SK-N-MC (cell line): ENCODE results near the gene AGTPBP1.
A peak's percentile ranks its signal among the peaks of the same experiment; 100 is the strongest.

Experiments used
- DNase-seq: peaks from one replicate; pipeline ENCODE4 v3.0.0-alpha.2; 2011; ENCODE audit warnings: low read depth, low spot score
- H3K27ac ChIP-seq: fragments of 200-600 bp; sonication (generic); 2 replicates; pipeline ENCODE4 v1.5.1; 2016; ENCODE audit warnings: mixed run types
- H3K36me3 ChIP-seq: fragments of 200-600 bp; sonication (generic); 2 replicates; pipeline ENCODE4 v1.6.1; 2017; ENCODE audit warnings: antibody characterized with exemption, low read length, mixed read lengths; ENCODE audit not compliant: insufficient read depth
- H3K4me3 ChIP-seq: fragments of 200-600 bp; sonication (generic); 2 replicates; pipeline ENCODE4 v1.5.1; 2016
- H3K9ac ChIP-seq: fragments of 200-600 bp; sonication (generic); 2 replicates; pipeline ENCODE4 v1.8.0; 2017; ENCODE audit warnings: mixed run types, mixed read lengths; ENCODE audit not compliant: insufficient read length
- H3K9me3 ChIP-seq: fragments of 200-600 bp; sonication (generic); 2 replicates; pipeline ENCODE4 v1.6.1; 2017; ENCODE audit warnings: low read depth, mild to moderate bottlenecking, antibody characterized with exemption, low read length, moderate library complexity, mixed read lengths
- EZH2 ChIP-seq: fragments of 200-600 bp; sonication (generic); IDR thresholded peaks from one replicate; pipeline ENCODE4 v1.6.1; 2017; ENCODE audit warnings: antibody characterized with exemption
- FOXP2 ChIP-seq: optimal IDR thresholded peaks from 2 replicates; pipeline ENCODE3; 2011; ENCODE audit warnings: mild to moderate bottlenecking, moderate library complexity; ENCODE audit not compliant: insufficient read depth; ENCODE audit errors: extremely low read length, control extremely low read depth
- POLR2AphosphoS5 ChIP-seq: IDR thresholded peaks from 2 replicates; pipeline ENCODE4 v1.6.1; 2012; ENCODE audit warnings: mild to moderate bottlenecking, low read depth, low read length, borderline replicate concordance

Gene AGTPBP1

GRCh38 chr9:85527331-85528020, 214.3 kb downstream of the AGTPBP1 start:
- no peak for DNase-seq
- Histone ChIP-seq H3K9ac (no peak overlapping the region), H3K36me3 (no peaks in the 10 kb centered on the region), H3K9me3 (no peaks in the 10 kb centered on the region), H3K27ac (no peak overlapping the region), H3K4me3 (no peak overlapping the region)
- TF ChIP-seq EZH2 = no peak
- no peak for TF ChIP-seq FOXP2
- TF ChIP-seq POLR2AphosphoS5 = no peak

- no peak for TF ChIP-seq POLR2AphosphoS5
- TF ChIP-seq FOXP2 = no peak
These were observed 217.2 kb downstream of the AGTPBP1 start for GRCh38 chr9:85524531-85524930.

GRCh38 chr9:85523202-85523601, 218.6 kb downstream of the AGTPBP1 start:
- H3K9me3 ChIP-seq = no peaks in the 10 kb centered on the region
- H3K4me3 ChIP-seq = peak overlapping the region; percentile 69
- no peak for DNase-seq
- no peak overlapping the region for H3K9ac ChIP-seq
- H3K36me3 ChIP-seq = no peaks in the 10 kb centered on the region
- TF ChIP-seq FOXP2 = no peak
- TF ChIP-seq POLR2AphosphoS5 = no peak
- TF ChIP-seq EZH2 = no peak
- H3K27ac ChIP-seq = no peak overlapping the region

More at GRCh38 chr9:85524531-85524930, 217.2 kb downstream of the AGTPBP1 start:
- no peaks in the 10 kb centered on the region for H3K9me3 ChIP-seq
- H3K4me3 ChIP-seq = no peak overlapping the region
- no peak for DNase-seq
- H3K27ac ChIP-seq = no peak overlapping the region
- H3K36me3 ChIP-seq = no peaks in the 10 kb centered on the region
- H3K9ac ChIP-seq = no peak overlapping the region

- no peak for DNase-seq
- Histone ChIP-seq H3K27ac (no peak overlapping the region), H3K4me3 (peak overlapping the region; percentile 69), H3K9me3 (no peaks in the 10 kb centered on the region), H3K9ac (no peak overlapping the region), H3K36me3 (no peaks in the 10 kb centered on the region)
- TF ChIP-seq POLR2AphosphoS5 (no peak), EZH2 (peak; percentile 51)
These were observed 219.2 kb downstream of the AGTPBP1 start for GRCh38 chr9:85522459-85523092.

- no peak for DNase-seq
- H3K4me3 ChIP-seq = no peak overlapping the region
These were observed 220.2 kb downstream of the AGTPBP1 start for GRCh38 chr9:85521371-85522197.

GRCh38 chr9:85516976-85517637, 224.6 kb downstream of the AGTPBP1 start:
- no peak overlapping the region for H3K27ac ChIP-seq
- TF ChIP-seq EZH2 = no peak
- H3K36me3 ChIP-seq = no peaks in the 10 kb centered on the region
- no peaks in the 10 kb centered on the region for H3K9me3 ChIP-seq
- no peak for DNase-seq
- no peak overlapping the region for H3K4me3 ChIP-seq
- no peak overlapping the region for H3K9ac ChIP-seq

More at GRCh38 chr9:85521371-85522197, 220.2 kb downstream of the AGTPBP1 start:
- Histone ChIP-seq H3K9ac (no peak overlapping the region), H3K27ac (no peak overlapping the region), H3K36me3 (no peaks in the 10 kb centered on the region), H3K9me3 (no peaks in the 10 kb centered on the region)
- TF ChIP-seq FOXP2 = no peak
- TF ChIP-seq POLR2AphosphoS5 = no peak
- TF ChIP-seq EZH2 = no peak

- H3K27ac ChIP-seq = no peak overlapping the region
- H3K4me3 ChIP-seq = no peak overlapping the region
- H3K9me3 ChIP-seq = no peaks in the 10 kb centered on the region
- no peak for TF ChIP-seq POLR2AphosphoS5
- no peak for TF ChIP-seq EZH2
- H3K36me3 ChIP-seq = no peaks in the 10 kb centered on the region
- no peak for DNase-seq
- H3K9ac ChIP-seq = no peak overlapping the region
These were observed 225.3 kb downstream of the AGTPBP1 start for GRCh38 chr9:85516455-85516854.

GRCh38 chr9:85515021-85515420, 226.7 kb downstream of the AGTPBP1 start:
- H3K36me3 ChIP-seq = no peaks in the 10 kb centered on the region
- no peak overlapping the region for H3K4me3 ChIP-seq
- DNase-seq = no peak
- no peak overlapping the region for H3K27ac ChIP-seq
- no peak overlapping the region for H3K9ac ChIP-seq
- no peak for TF ChIP-seq EZH2
- no peak for TF ChIP-seq POLR2AphosphoS5
- TF ChIP-seq FOXP2 = no peak
- no peaks in the 10 kb centered on the region for H3K9me3 ChIP-seq
